Islet precursor cell (in vitro differentiated cells): ENCODE measurements around the gene GALNT2.
A peak's percentile ranks its signal among the peaks of the same experiment; 100 is the strongest.

Experiments
- DNase-seq: peaks from one replicate; pipeline ENCODE4 v3.0.0-alpha.2; 2018

GALNT2 gene

GRCh38 chr1:230149751-230150584 lies 82.9 kb downstream of the GALNT2 start:
- no peak for DNase-seq

GRCh38 chr1:230150615-230151014 lies 83.6 kb downstream of the GALNT2 start:
- DNase-seq: no peak

GRCh38 chr1:230151924-230152468 lies 85.0 kb downstream of the GALNT2 start:
- no peak for DNase-seq

GRCh38 chr1:230152999-230153398 lies 86.0 kb downstream of the GALNT2 start:
- DNase-seq: no peak

- no peak for DNase-seq
Measured at GRCh38 chr1:230153641-230154296, 86.7 kb downstream of the GALNT2 start.

GRCh38 chr1:230155021-230155420 lies 88.0 kb downstream of the GALNT2 start:
- no peak for DNase-seq

- DNase-seq: no peak
Measured at GRCh38 chr1:230156068-230156467, 89.0 kb downstream of the GALNT2 start.

GRCh38 chr1:230156536-230156935 lies 89.5 kb downstream of the GALNT2 start:
- no peak for DNase-seq

GRCh38 chr1:230157420-230158390 lies 90.7 kb downstream of the GALNT2 start:
- DNase-seq: peak; percentile 7

- DNase-seq: peak; percentile 30
Measured at GRCh38 chr1:230158415-230159291, 91.6 kb downstream of the GALNT2 start.

GRCh38 chr1:230159580-230159979 lies 92.5 kb downstream of the GALNT2 start:
- DNase-seq: peak; percentile 23

- DNase-seq: peak; percentile 35
Measured at GRCh38 chr1:230160957-230161771, 94.1 kb downstream of the GALNT2 start.

- peak; percentile 52 for DNase-seq
Measured at GRCh38 chr1:230163205-230163604, 96.2 kb downstream of the GALNT2 start.

- peak; percentile 29 for DNase-seq
Measured at GRCh38 chr1:230163719-230164118, 96.7 kb downstream of the GALNT2 start.

- DNase-seq: peak; percentile 32
Measured at GRCh38 chr1:230165536-230165935, 98.5 kb downstream of the GALNT2 start.

- DNase-seq: peak; percentile 15
Measured at GRCh38 chr1:230166366-230167132, 99.5 kb downstream of the GALNT2 start.

GRCh38 chr1:230167419-230167852 lies 100.4 kb downstream of the GALNT2 start:
- peak; percentile 51 for DNase-seq

GRCh38 chr1:230169454-230170152 lies 102.6 kb downstream of the GALNT2 start:
- DNase-seq: peak; percentile 7

GRCh38 chr1:230170153-230170547 lies 103.1 kb downstream of the GALNT2 start:
- no peak for DNase-seq
